ENCODE results near the gene ESRRB.

The ESRRB gene

GRCh38 chr14:76413106-76413961 lies 37.4 kb downstream of the ESRRB start:
- Mint-ChIP-seq H3K4me3 (no peak overlapping the region), H3K36me3 (no peaks in the 10 kb centered on the region), H3K4me1 (ENCODE audit: low read depth) (peaks cover 4% of the 10 kb centered on the region), H3K27me3 (peaks cover 24% of the 10 kb centered on the region), H3K27ac (no peak overlapping the region), H3K9me3 (ENCODE audit: low read depth) (no peaks in the 10 kb centered on the region)

- peak overlapping the region; percentile 61 for H3K4me3 Mint-ChIP-seq
- peaks cover 24% of the 10 kb centered on the region for H3K27me3 Mint-ChIP-seq
- H3K36me3 Mint-ChIP-seq: no peaks in the 10 kb centered on the region
- H3K9me3 Mint-ChIP-seq (ENCODE audit: low read depth): no peaks in the 10 kb centered on the region
- peaks cover 4% of the 10 kb centered on the region for H3K4me1 Mint-ChIP-seq (ENCODE audit: low read depth)
- no peak overlapping the region for H3K27ac Mint-ChIP-seq
Observed at GRCh38 chr14:76413962-76414600, 38.1 kb downstream of the ESRRB start.

GRCh38 chr14:76419399-76419798 lies 43.5 kb downstream of the ESRRB start:
- H3K36me3 Mint-ChIP-seq: no peaks in the 10 kb centered on the region
- H3K9me3 Mint-ChIP-seq (ENCODE audit: low read depth): no peaks in the 10 kb centered on the region
- H3K4me1 Mint-ChIP-seq (ENCODE audit: low read depth): peaks cover under 1% of the 10 kb centered on the region
- H3K27ac Mint-ChIP-seq: no peak overlapping the region
- H3K4me3 Mint-ChIP-seq: no peak overlapping the region
- H3K27me3 Mint-ChIP-seq: peaks cover 14% of the 10 kb centered on the region

GRCh38 chr14:76420827-76421226 lies 44.9 kb downstream of the ESRRB start:
- Mint-ChIP-seq H3K27ac (no peak overlapping the region), H3K36me3 (no peaks in the 10 kb centered on the region), H3K4me1 (ENCODE audit: low read depth) (no peaks in the 10 kb centered on the region)

GRCh38 chr14:76421662-76422061 lies 45.7 kb downstream of the ESRRB start:
- H3K9me3 Mint-ChIP-seq (ENCODE audit: low read depth): no peaks in the 10 kb centered on the region
- H3K36me3 Mint-ChIP-seq: no peaks in the 10 kb centered on the region
- H3K4me3 Mint-ChIP-seq: no peak overlapping the region
- peaks cover 15% of the 10 kb centered on the region for H3K27me3 Mint-ChIP-seq
- H3K27ac Mint-ChIP-seq: no peak overlapping the region
- no peaks in the 10 kb centered on the region for H3K4me1 Mint-ChIP-seq (ENCODE audit: low read depth)

More at GRCh38 chr14:76420827-76421226, 44.9 kb downstream of the ESRRB start:
- H3K9me3 Mint-ChIP-seq (ENCODE audit: low read depth): no peaks in the 10 kb centered on the region
- peaks cover 15% of the 10 kb centered on the region for H3K27me3 Mint-ChIP-seq
- H3K4me3 Mint-ChIP-seq: no peak overlapping the region

- no peak overlapping the region for H3K4me3 Mint-ChIP-seq
- H3K27me3 Mint-ChIP-seq: peaks cover 9% of the 10 kb centered on the region
- no peak overlapping the region for H3K27ac Mint-ChIP-seq
- no peaks in the 10 kb centered on the region for H3K36me3 Mint-ChIP-seq
- H3K4me1 Mint-ChIP-seq (ENCODE audit: low read depth): no peaks in the 10 kb centered on the region
- H3K9me3 Mint-ChIP-seq (ENCODE audit: low read depth): no peaks in the 10 kb centered on the region
Observed at GRCh38 chr14:76422662-76423061, 46.7 kb downstream of the ESRRB start.

- Mint-ChIP-seq H3K27ac (no peak overlapping the region), H3K27me3 (peaks cover 9% of the 10 kb centered on the region), H3K9me3 (ENCODE audit: low read depth) (no peaks in the 10 kb centered on the region), H3K4me3 (no peak overlapping the region), H3K36me3 (no peaks in the 10 kb centered on the region), H3K4me1 (ENCODE audit: low read depth) (no peaks in the 10 kb centered on the region)
Observed at GRCh38 chr14:76423534-76423933, 47.6 kb downstream of the ESRRB start.

- no peak overlapping the region for H3K4me3 Mint-ChIP-seq
- peaks cover 9% of the 10 kb centered on the region for H3K27me3 Mint-ChIP-seq
- H3K36me3 Mint-ChIP-seq: no peaks in the 10 kb centered on the region
- H3K4me1 Mint-ChIP-seq (ENCODE audit: low read depth): no peaks in the 10 kb centered on the region
- no peaks in the 10 kb centered on the region for H3K9me3 Mint-ChIP-seq (ENCODE audit: low read depth)
- H3K27ac Mint-ChIP-seq: no peak overlapping the region
Observed at GRCh38 chr14:76424359-76424758, 48.4 kb downstream of the ESRRB start.

GRCh38 chr14:76426161-76426696 lies 50.3 kb downstream of the ESRRB start:
- Mint-ChIP-seq H3K27ac (no peak overlapping the region), H3K4me3 (no peak overlapping the region), H3K4me1 (ENCODE audit: low read depth) (no peaks in the 10 kb centered on the region), H3K27me3 (peaks cover 9% of the 10 kb centered on the region), H3K36me3 (no peaks in the 10 kb centered on the region), H3K9me3 (ENCODE audit: low read depth) (no peaks in the 10 kb centered on the region)

- Mint-ChIP-seq H3K27me3 (peaks cover 10% of the 10 kb centered on the region), H3K4me1 (ENCODE audit: low read depth) (no peaks in the 10 kb centered on the region), H3K27ac (no peak overlapping the region), H3K36me3 (no peaks in the 10 kb centered on the region), H3K9me3 (ENCODE audit: low read depth) (no peaks in the 10 kb centered on the region), H3K4me3 (no peak overlapping the region)
Observed at GRCh38 chr14:76428611-76429010, 52.7 kb downstream of the ESRRB start.

- no peak overlapping the region for H3K4me3 Mint-ChIP-seq
- no peaks in the 10 kb centered on the region for H3K36me3 Mint-ChIP-seq
- H3K9me3 Mint-ChIP-seq (ENCODE audit: low read depth): no peaks in the 10 kb centered on the region
- no peaks in the 10 kb centered on the region for H3K4me1 Mint-ChIP-seq (ENCODE audit: low read depth)
- peaks cover 7% of the 10 kb centered on the region for H3K27me3 Mint-ChIP-seq
- H3K27ac Mint-ChIP-seq: no peak overlapping the region
Observed at GRCh38 chr14:76430017-76430416, 54.1 kb downstream of the ESRRB start.

GRCh38 chr14:76430475-76430980 lies 54.6 kb downstream of the ESRRB start:
- Mint-ChIP-seq H3K36me3 (no peaks in the 10 kb centered on the region), H3K4me3 (no peak overlapping the region), H3K9me3 (ENCODE audit: low read depth) (no peaks in the 10 kb centered on the region), H3K4me1 (ENCODE audit: low read depth) (no peaks in the 10 kb centered on the region), H3K27ac (no peak overlapping the region), H3K27me3 (peaks cover 6% of the 10 kb centered on the region)

- Mint-ChIP-seq H3K4me3 (no peak overlapping the region), H3K27ac (no peak overlapping the region), H3K36me3 (no peaks in the 10 kb centered on the region), H3K27me3 (peaks cover 4% of the 10 kb centered on the region), H3K4me1 (ENCODE audit: low read depth) (no peaks in the 10 kb centered on the region), H3K9me3 (ENCODE audit: low read depth) (no peaks in the 10 kb centered on the region)
Observed at GRCh38 chr14:76431538-76431937, 55.6 kb downstream of the ESRRB start.

GRCh38 chr14:76432827-76433752 lies 57.2 kb downstream of the ESRRB start:
- no peaks in the 10 kb centered on the region for H3K4me1 Mint-ChIP-seq (ENCODE audit: low read depth)
- H3K36me3 Mint-ChIP-seq: no peaks in the 10 kb centered on the region
- peaks cover 4% of the 10 kb centered on the region for H3K27me3 Mint-ChIP-seq
- no peak overlapping the region for H3K27ac Mint-ChIP-seq
- no peaks in the 10 kb centered on the region for H3K9me3 Mint-ChIP-seq (ENCODE audit: low read depth)
- no peak overlapping the region for H3K4me3 Mint-ChIP-seq

All from activated naive CD8-positive, alpha-beta T cell (primary cell).